ENCODE data around the gene CST2. TPM values are rescaled to one million over a fixed set of nuclear protein-coding genes. Genes with fewer than 3 reads are reported as not detected.

Gene CST2
- total and polyA plus RNA-seq, 4 donors: not detected

DNA sequence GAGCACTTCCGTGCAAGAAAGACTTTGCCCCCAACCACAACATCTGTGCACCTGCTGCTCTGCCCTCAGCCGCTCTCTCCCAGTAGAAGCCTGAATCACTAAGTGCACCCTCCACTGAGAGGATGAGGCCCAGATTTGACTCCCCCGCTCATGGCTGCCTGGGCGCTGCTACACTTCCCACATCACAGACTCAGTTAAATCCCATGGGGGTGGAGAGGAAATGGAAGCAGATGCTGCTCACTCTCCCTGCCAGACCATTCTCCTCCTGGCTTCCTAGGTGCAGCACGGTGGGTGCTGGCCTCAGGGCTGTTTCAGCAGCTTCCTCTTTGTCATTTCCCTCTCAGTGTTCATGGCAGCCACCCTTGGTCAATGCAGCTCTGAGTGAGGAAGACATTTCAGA, 48.2 kb upstream of the CST2 start:
- H3K27me3 ChIP-seq (ENCODE audit: control insufficient read depth in 4 of 4, insufficient read depth in 4 of 4, low read length in 3 of 4): peaks cover 0 to 5% (median 1%) of the 10 kb centered on the region in 4 donors
- H3K4me1 ChIP-seq (ENCODE audit: control insufficient read depth in 4 of 4, insufficient read depth in 4 of 4, low read length in 3 of 4): peaks cover 0 to 1% (median under 1%) of the 10 kb centered on the region in 4 donors
- DNase-seq (ENCODE audit: low spot score): no peak
- no peak overlapping the region for H3K4me3 ChIP-seq (ENCODE audit: low read depth in 1 of 3, low read length in 3 of 3)
- no peaks in the 10 kb centered on the region for H3K36me3 ChIP-seq (ENCODE audit: control insufficient read depth in 4 of 4, insufficient read depth in 3 of 4, low read depth in 1 of 4, low read length in 3 of 4)
- H3K27ac ChIP-seq (ENCODE audit: low read depth in 1 of 2, low read length in 2 of 2): no peak overlapping the region
- TF ChIP-seq, protein P1, sequence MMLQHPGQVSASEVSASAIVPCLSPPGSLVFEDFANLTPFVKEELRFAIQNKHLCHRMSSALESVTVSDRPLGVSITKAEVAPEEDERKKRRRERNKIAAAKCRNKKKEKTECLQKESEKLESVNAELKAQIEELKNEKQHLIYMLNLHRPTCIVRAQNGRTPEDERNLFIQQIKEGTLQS (IDR thresholded peaks at IDR 0.05): no peak
- TF ChIP-seq TAF1 (conservative IDR thresholded peaks at IDR 0.05) (no peak), RAD21 (IDR thresholded peaks at IDR 0.05) (no peak)
- TF ChIP-seq, protein P2, sequence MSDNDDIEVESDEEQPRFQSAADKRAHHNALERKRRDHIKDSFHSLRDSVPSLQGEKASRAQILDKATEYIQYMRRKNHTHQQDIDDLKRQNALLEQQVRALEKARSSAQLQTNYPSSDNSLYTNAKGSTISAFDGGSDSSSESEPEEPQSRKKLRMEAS (IDR thresholded peaks at IDR 0.05): no peak
- TF ChIP-seq, protein P3, sequence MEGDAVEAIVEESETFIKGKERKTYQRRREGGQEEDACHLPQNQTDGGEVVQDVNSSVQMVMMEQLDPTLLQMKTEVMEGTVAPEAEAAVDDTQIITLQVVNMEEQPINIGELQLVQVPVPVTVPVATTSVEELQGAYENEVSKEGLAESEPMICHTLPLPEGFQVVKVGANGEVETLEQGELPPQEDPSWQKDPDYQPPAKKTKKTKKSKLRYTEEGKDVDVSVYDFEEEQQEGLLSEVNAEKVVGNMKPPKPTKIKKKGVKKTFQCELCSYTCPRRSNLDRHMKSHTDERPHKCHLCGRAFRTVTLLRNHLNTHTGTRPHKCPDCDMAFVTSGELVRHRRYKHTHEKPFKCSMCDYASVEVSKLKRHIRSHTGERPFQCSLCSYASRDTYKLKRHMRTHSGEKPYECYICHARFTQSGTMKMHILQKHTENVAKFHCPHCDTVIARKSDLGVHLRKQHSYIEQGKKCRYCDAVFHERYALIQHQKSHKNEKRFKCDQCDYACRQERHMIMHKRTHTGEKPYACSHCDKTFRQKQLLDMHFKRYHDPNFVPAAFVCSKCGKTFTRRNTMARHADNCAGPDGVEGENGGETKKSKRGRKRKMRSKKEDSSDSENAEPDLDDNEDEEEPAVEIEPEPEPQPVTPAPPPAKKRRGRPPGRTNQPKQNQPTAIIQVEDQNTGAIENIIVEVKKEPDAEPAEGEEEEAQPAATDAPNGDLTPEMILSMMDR (IDR thresholded peaks at IDR 0.05; ENCODE audit: low read depth, low read length, missing input control): no peak
- 70% methylated on average over 5 of the region's 5 CpGs for WGBS
- H3K9me3 ChIP-seq (ENCODE audit: control insufficient read depth in 4 of 4, low read length in 3 of 4): no peaks in the 10 kb centered on the region
- no peak overlapping the region for H3K9ac ChIP-seq (ENCODE audit: low read depth in 1 of 2, low read length in 2 of 2)

DNA sequence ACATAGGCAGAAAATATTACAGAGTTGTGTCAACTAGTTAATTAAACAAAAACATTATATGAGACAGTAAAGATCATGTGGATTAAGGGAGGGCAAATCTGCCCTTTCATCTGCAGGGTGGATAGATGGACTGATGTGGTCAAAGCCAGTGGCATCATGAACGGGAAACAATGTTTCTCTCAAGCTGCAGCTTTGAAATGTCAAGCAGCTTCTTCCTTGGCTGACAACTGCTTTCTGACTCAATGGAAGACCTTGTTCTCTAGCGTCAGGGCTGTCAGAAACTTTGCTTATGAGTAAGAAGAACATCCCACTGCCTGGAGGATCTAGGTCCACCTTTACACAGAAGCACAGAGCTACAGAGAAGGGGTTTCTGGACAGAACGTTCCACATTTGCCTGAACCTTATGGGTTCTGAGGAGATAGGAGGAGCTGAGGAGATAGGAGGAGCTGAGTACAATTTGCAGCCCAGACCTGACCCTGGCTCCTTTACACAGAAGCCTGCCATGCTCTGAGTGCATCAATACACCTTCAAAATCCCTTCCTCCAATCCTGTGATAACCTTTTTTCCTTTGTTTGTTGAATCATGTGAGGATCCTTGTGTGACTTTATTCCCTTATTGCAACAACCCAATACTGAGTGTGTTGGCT, 47.0 kb upstream of the CST2 start:
- no peaks in the 10 kb centered on the region for H3K4me1 ChIP-seq (ENCODE audit: control insufficient read depth in 4 of 4, insufficient read depth in 4 of 4, low read length in 3 of 4)
- TF ChIP-seq, protein P4, sequence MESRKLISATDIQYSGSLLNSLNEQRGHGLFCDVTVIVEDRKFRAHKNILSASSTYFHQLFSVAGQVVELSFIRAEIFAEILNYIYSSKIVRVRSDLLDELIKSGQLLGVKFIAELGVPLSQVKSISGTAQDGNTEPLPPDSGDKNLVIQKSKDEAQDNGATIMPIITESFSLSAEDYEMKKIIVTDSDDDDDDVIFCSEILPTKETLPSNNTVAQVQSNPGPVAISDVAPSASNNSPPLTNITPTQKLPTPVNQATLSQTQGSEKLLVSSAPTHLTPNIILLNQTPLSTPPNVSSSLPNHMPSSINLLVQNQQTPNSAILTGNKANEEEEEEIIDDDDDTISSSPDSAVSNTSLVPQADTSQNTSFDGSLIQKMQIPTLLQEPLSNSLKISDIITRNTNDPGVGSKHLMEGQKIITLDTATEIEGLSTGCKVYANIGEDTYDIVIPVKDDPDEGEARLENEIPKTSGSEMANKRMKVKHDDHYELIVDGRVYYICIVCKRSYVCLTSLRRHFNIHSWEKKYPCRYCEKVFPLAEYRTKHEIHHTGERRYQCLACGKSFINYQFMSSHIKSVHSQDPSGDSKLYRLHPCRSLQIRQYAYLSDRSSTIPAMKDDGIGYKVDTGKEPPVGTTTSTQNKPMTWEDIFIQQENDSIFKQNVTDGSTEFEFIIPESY (IDR thresholded peaks at IDR 0.05): no peak
- TF ChIP-seq EGR1 (IDR thresholded peaks at IDR 0.05; ENCODE audit: low read depth in 2 of 2) (no peak), RXRA (IDR thresholded peaks at IDR 0.05) (no peak), GABPA (IDR thresholded peaks at IDR 0.05 in 1 of 2, conservative IDR thresholded peaks at IDR 0.05 in 1 of 2) (no peak), RAD21 (IDR thresholded peaks at IDR 0.05) (no peak), FOXA1 (IDR thresholded peaks at IDR 0.05) (no peak)
- TF ChIP-seq, protein P5, sequence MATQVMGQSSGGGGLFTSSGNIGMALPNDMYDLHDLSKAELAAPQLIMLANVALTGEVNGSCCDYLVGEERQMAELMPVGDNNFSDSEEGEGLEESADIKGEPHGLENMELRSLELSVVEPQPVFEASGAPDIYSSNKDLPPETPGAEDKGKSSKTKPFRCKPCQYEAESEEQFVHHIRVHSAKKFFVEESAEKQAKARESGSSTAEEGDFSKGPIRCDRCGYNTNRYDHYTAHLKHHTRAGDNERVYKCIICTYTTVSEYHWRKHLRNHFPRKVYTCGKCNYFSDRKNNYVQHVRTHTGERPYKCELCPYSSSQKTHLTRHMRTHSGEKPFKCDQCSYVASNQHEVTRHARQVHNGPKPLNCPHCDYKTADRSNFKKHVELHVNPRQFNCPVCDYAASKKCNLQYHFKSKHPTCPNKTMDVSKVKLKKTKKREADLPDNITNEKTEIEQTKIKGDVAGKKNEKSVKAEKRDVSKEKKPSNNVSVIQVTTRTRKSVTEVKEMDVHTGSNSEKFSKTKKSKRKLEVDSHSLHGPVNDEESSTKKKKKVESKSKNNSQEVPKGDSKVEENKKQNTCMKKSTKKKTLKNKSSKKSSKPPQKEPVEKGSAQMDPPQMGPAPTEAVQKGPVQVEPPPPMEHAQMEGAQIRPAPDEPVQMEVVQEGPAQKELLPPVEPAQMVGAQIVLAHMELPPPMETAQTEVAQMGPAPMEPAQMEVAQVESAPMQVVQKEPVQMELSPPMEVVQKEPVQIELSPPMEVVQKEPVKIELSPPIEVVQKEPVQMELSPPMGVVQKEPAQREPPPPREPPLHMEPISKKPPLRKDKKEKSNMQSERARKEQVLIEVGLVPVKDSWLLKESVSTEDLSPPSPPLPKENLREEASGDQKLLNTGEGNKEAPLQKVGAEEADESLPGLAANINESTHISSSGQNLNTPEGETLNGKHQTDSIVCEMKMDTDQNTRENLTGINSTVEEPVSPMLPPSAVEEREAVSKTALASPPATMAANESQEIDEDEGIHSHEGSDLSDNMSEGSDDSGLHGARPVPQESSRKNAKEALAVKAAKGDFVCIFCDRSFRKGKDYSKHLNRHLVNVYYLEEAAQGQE (IDR thresholded peaks at IDR 0.05): no peak

More for the DNA sequence above, 47.0 kb upstream of the CST2 start:
- no peak overlapping the region for H3K9ac ChIP-seq (ENCODE audit: low read depth in 1 of 2, low read length in 2 of 2)
- peaks cover 0 to 5% (median 1%) of the 10 kb centered on the region in 4 donors for H3K27me3 ChIP-seq (ENCODE audit: control insufficient read depth in 4 of 4, insufficient read depth in 4 of 4, low read length in 3 of 4)
- WGBS: 58% methylated on average over 3 of the region's 3 CpGs
- no peak for DNase-seq (ENCODE audit: low spot score)
- no peak overlapping the region for H3K4me3 ChIP-seq (ENCODE audit: low read depth in 1 of 3, low read length in 3 of 3)
- H3K27ac ChIP-seq (ENCODE audit: low read depth in 1 of 2, low read length in 2 of 2): no peak overlapping the region
- no peaks in the 10 kb centered on the region for H3K36me3 ChIP-seq (ENCODE audit: control insufficient read depth in 4 of 4, insufficient read depth in 3 of 4, low read depth in 1 of 4, low read length in 3 of 4)
- H3K9me3 ChIP-seq (ENCODE audit: control insufficient read depth in 4 of 4, low read length in 3 of 4): no peaks in the 10 kb centered on the region
